Esophagus squamous epithelium (tissue), 4 donors: ENCODE results near the gene FGFRL1.

Source experiments
- CTCF ChIP-seq, 6 experiments: fragments of 450-650 bp in 4 of 6; fragments of 200-600 bp in 2 of 6; sonication (generic) in 2 of 6; IDR thresholded peaks; one replicate each; pipeline ENCODE4 v1.5.1; 2016 to 2019; ENCODE audit warnings: antibody characterized with exemption in 6 of 6, mild to moderate bottlenecking in 4 of 6, moderate library complexity in 4 of 6
- POLR2A ChIP-seq, 4 donors: fragments of 450-650 bp; IDR thresholded peaks; one replicate each; pipeline ENCODE4 v1.6.1; 2017; ENCODE audit warnings: antibody characterized with exemption in 4 of 4, mild to moderate bottlenecking in 4 of 4, moderate library complexity in 3 of 4

DNA sequence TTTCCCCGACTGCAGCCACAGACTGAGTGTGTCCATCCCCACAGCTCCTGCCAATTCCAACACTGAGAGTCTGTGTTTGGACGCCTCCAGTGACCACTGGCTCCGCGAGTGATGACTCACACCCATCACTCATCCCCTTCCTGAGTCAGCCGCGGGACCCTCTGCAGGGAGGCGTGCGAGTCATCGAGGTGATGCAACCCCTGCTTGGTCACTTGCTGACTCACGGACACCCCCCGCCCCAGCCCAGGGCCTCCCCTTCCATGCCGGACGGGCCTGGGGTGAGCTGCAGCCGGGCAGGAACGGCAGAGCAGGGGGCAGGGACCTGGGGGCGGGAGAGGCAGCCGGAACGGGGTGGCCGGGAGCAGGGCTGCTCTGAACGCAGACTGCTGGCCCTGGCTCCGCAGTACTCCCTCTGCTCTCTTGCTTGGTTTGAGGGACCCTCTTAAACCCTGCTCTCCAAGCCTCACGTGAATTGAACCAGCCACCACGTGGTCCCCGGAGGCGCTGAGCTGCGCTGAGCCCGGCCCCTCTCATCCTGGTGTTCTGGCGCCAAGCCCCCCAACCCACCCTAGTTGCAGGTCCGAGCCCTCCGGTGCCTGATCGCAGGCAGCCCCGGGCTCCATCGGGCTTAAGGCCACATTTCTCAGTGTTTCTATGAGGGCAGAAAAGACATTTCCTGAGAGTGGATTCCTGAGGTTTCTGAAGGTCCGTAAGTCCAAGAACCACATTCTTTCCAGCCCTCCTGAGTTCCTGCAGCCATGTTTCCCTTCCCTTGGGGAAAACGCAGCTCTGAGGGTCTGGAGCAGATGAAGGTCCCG lies 32.4 kb downstream of the FGFRL1 start:
- TF ChIP-seq CTCF (IDR thresholded peaks at IDR 0.05), result no peak
- no peak for TF ChIP-seq POLR2A (IDR thresholded peaks at IDR 0.05)
